Smooth muscle cell (in vitro differentiated cells): ENCODE results near the gene PTPN2. TPM values are rescaled to one million over a fixed set of nuclear protein-coding genes. Genes with fewer than 3 reads are reported as not detected.

ENCODE experiments used
- DNase-seq: peaks from one replicate; lab custom pipeline; 2025; ENCODE audit not compliant: unreplicated experiment; lab: John Stamatoyannopoulos, UW
- H2AFZ ChIP-seq: fragments of 200-600 bp; sonication (generic); 2 replicates; pipeline ENCODE4 v1.6.0; 2016; ENCODE audit warnings: antibody characterized with exemption, low read depth, mild to moderate bottlenecking
- H3F3A ChIP-seq: fragments of 200-600 bp; sonication (generic); 2 replicates; pipeline ENCODE4 v1.6.0; 2017; ENCODE audit warnings: antibody characterized with exemption, low read depth
- H3K27ac ChIP-seq: fragments of 200-600 bp; sonication (generic); 2 replicates; pipeline ENCODE4 v1.5.1; 2016; ENCODE audit warnings: low read depth, mild to moderate bottlenecking
- H3K27me3 ChIP-seq: fragments of 200-600 bp; sonication (generic); 2 replicates; pipeline ENCODE4 v1.6.1; 2016; ENCODE audit warnings: low read depth, mild to moderate bottlenecking
- H3K36me3 ChIP-seq: fragments of 200-600 bp; sonication (generic); 2 replicates; pipeline ENCODE4 v1.5.1; 2016; ENCODE audit warnings: low read depth
- H3K4me1 ChIP-seq: fragments of 200-600 bp; sonication (generic); 2 replicates; pipeline ENCODE4 v1.5.1; 2016; ENCODE audit warnings: low read depth
- H3K4me2 ChIP-seq: fragments of 200-600 bp; sonication (generic); 2 replicates; pipeline ENCODE4 v1.6.0; 2016; ENCODE audit warnings: mild to moderate bottlenecking
- H3K4me3 ChIP-seq: fragments of 200-600 bp; sonication (generic); 2 replicates; pipeline ENCODE4 v1.5.1; 2016; ENCODE audit warnings: mild to moderate bottlenecking
- H3K79me2 ChIP-seq: fragments of 200-600 bp; sonication (generic); 2 replicates; pipeline ENCODE4 v1.6.0; 2016; ENCODE audit warnings: low read depth, mild to moderate bottlenecking
- H3K9ac ChIP-seq: fragments of 200-600 bp; sonication (generic); 2 replicates; pipeline ENCODE4 v1.6.0; 2016; ENCODE audit warnings: low read depth
- H3K9me3 ChIP-seq: fragments of 200-600 bp; sonication (generic); replicated peaks from 2 replicates; pipeline ENCODE4 v1.5.1; 2016; ENCODE audit warnings: low read depth
- H4K20me1 ChIP-seq: fragments of 200-600 bp; sonication (generic); 2 replicates; pipeline ENCODE4 v1.6.0; 2016; ENCODE audit warnings: low read depth
- WGBS: methylation state at CpG from one replicate; pipeline ENCODE4 v1.1.7; 2016; ENCODE audit warnings: low lambda C conversion rate; 5-methylcytosine and 5-hydroxymethylcytosine counted together
- polyA plus RNA-seq: library from polyadenylated mRNA; unstranded; fragments of >200 nt; fragmentation: Nextera tagmentation; extraction: Ambion mirVana; gene quantifications from 2 replicates; pipeline ENCODE4 v1.2.1, GENCODE V29; 2016
- total RNA-seq: library from RNA; depleted of rRNA; stranded (reverse); fragments of >200 nt; gene quantifications from 2 replicates; pipeline ENCODE4 v1.2.3, GENCODE V29; 2014
- TF ChIP-seq, protein P1 (sequence below): fragments of 200-600 bp; sonication (generic); IDR thresholded peaks from 2 replicates; pipeline ENCODE4 v1.5.1; 2017; ENCODE audit warnings: borderline replicate concordance, mild to moderate bottlenecking, antibody characterized with exemption; ENCODE audit not compliant: insufficient read depth, poor library complexity, severe bottlenecking

Gene PTPN2
- total and polyA plus RNA-seq, 2 experiments from 2014 or later: 17.1 to 48.7 TPM

DNA sequence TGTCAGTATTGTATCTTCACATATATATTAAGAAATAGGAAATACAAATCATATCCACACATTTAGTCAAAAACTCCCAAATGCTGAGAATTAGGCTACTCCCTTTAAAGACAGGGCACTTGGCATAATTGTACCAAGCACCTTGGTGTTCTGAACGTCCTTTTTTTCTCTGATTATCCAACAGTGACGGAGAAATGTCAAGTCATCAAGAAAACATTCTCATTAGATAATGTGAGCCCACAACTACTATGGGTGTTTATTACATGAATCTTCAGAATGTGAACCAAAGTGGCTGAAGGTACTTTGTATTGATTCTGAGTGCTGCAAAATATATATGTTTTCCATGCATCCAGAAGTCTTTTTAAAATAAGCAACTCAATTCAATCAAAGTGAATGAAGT, 97.4 kb downstream of the PTPN2 start:
- no peak for DNase-seq
- H3K79me2 ChIP-seq: no peaks in the 10 kb centered on the region
- H3K4me1 ChIP-seq: no peaks in the 10 kb centered on the region
- no peaks in the 10 kb centered on the region for H3K27me3 ChIP-seq
- TF ChIP-seq, protein P1, sequence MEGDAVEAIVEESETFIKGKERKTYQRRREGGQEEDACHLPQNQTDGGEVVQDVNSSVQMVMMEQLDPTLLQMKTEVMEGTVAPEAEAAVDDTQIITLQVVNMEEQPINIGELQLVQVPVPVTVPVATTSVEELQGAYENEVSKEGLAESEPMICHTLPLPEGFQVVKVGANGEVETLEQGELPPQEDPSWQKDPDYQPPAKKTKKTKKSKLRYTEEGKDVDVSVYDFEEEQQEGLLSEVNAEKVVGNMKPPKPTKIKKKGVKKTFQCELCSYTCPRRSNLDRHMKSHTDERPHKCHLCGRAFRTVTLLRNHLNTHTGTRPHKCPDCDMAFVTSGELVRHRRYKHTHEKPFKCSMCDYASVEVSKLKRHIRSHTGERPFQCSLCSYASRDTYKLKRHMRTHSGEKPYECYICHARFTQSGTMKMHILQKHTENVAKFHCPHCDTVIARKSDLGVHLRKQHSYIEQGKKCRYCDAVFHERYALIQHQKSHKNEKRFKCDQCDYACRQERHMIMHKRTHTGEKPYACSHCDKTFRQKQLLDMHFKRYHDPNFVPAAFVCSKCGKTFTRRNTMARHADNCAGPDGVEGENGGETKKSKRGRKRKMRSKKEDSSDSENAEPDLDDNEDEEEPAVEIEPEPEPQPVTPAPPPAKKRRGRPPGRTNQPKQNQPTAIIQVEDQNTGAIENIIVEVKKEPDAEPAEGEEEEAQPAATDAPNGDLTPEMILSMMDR: no peak
- 95% methylated on average over 2 of the region's 2 CpGs for whole genome bisulfite sequencing
- H3K36me3 ChIP-seq: no peaks in the 10 kb centered on the region
- H3K27ac ChIP-seq: no peak overlapping the region
- H3K9me3 ChIP-seq: no peaks in the 10 kb centered on the region
- H3K9ac ChIP-seq: no peak overlapping the region
- H3K4me3 ChIP-seq: no peak overlapping the region
- no peak overlapping the region for H3K4me2 ChIP-seq
- H4K20me1 ChIP-seq: no peaks in the 10 kb centered on the region
- H3F3A ChIP-seq: no peaks in the 10 kb centered on the region
- H2AFZ ChIP-seq: no peak overlapping the region

DNA sequence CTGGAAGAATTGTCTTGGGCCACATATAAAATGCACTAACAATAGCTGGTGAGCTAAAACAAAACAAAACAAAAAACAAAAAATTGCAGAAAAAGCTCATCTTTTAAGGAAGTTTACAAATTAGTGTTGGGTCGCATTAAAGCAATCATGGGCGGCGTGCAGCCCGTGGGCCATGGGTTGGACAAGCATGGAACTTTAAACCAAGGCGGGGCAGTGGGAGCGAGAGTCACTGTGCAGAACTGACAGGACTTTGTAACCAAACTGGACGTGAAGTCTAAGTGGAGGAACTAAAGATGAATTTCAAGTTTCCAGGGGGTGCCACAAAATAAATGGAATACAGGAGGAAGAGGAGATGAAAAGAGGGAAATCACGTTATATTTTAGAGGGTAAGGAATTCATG, 100.5 kb downstream of the PTPN2 start:
- no peak for DNase-seq
- no peak overlapping the region for H3K4me2 ChIP-seq
- H3K36me3 ChIP-seq: no peaks in the 10 kb centered on the region
- WGBS: 95% methylated on average over 8 of the region's 8 CpGs
- H4K20me1 ChIP-seq: no peaks in the 10 kb centered on the region
- H3K9me3 ChIP-seq: no peaks in the 10 kb centered on the region
- no peak overlapping the region for H3K4me3 ChIP-seq
- H3K4me1 ChIP-seq: no peaks in the 10 kb centered on the region
- no peak overlapping the region for H3K27ac ChIP-seq
- H2AFZ ChIP-seq: no peak overlapping the region
- no peak overlapping the region for H3K9ac ChIP-seq
- TF ChIP-seq, protein P1: no peak
- no peaks in the 10 kb centered on the region for H3F3A ChIP-seq
- H3K79me2 ChIP-seq: no peaks in the 10 kb centered on the region
- H3K27me3 ChIP-seq: no peaks in the 10 kb centered on the region

DNA sequence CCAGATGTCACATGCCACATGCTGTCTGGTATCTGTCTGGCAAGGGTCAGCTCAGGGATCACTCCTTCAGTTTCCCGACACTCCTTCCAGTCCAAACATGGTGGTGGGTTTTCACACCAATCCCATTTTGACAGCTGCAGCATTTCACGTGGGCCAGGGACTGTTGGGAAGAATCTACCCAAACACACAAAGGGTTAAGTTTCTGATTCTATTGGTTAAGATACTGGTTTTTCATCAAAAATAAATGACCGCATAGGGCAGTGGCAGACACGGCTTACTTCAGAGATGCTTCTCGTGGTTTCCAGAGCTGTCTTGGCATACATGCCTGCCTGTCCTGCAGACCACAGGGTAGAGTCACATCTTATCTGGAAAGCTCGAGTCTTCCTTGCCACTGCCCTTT, 101.5 kb downstream of the PTPN2 start:
- no peaks in the 10 kb centered on the region for H3K36me3 ChIP-seq
- no peaks in the 10 kb centered on the region for H3K4me1 ChIP-seq
- TF ChIP-seq, protein P1: no peak
- no peak for DNase-seq
- H3K27me3 ChIP-seq: no peaks in the 10 kb centered on the region
- WGBS: 81% methylated on average over 6 of the region's 6 CpGs
- no peak overlapping the region for H2AFZ ChIP-seq
- no peak overlapping the region for H3K4me2 ChIP-seq
- no peak overlapping the region for H3K9ac ChIP-seq
- H3F3A ChIP-seq: no peaks in the 10 kb centered on the region
- no peaks in the 10 kb centered on the region for H3K9me3 ChIP-seq
- no peak overlapping the region for H3K27ac ChIP-seq
- no peaks in the 10 kb centered on the region for H4K20me1 ChIP-seq
- H3K79me2 ChIP-seq: no peaks in the 10 kb centered on the region
- H3K4me3 ChIP-seq: no peak overlapping the region

DNA sequence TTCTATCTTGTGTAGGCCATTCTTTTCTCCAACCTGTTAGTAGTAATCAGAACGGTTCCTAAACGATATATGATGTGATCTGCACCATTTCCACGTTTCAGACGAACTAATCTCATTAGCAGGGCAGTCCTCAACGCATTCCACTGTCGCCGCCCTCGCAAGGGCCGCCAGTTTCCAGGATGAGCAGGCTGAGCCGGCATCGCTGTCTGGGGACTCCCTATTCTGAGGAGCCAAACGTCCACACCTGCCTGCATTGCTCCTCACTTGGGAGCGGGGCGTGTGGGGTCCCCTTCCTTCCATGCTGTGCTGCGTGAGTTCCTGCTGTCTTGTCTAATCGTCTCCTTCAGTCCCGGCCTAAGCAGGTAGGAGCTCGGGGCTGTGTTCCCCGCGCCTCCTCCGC, 104.6 kb downstream of the PTPN2 start:
- no peaks in the 10 kb centered on the region for H3K9me3 ChIP-seq
- DNase-seq: no peak
- TF ChIP-seq, protein P1: no peak

More for the DNA sequence above, 104.6 kb downstream of the PTPN2 start:
- H3K4me2 ChIP-seq: no peak overlapping the region
- 95% methylated on average over 21 of the region's 21 CpGs for WGBS
- no peak overlapping the region for H3K27ac ChIP-seq
- H3F3A ChIP-seq: no peaks in the 10 kb centered on the region
- H3K79me2 ChIP-seq: no peaks in the 10 kb centered on the region
- H3K9ac ChIP-seq: no peak overlapping the region
- no peak overlapping the region for H3K4me3 ChIP-seq
- H3K4me1 ChIP-seq: no peaks in the 10 kb centered on the region
- H2AFZ ChIP-seq: no peak overlapping the region
- H3K36me3 ChIP-seq: no peaks in the 10 kb centered on the region
- no peaks in the 10 kb centered on the region for H3K27me3 ChIP-seq
- no peaks in the 10 kb centered on the region for H4K20me1 ChIP-seq
